HUES48 (cell line): ENCODE results near the gene NECAB3.
A peak's percentile ranks its signal among the peaks of the same experiment; 100 is the strongest.

ENCODE experiments used
- H3K27ac ChIP-seq: one replicate; pipeline ENCODE4 v1.7.0; 2013; ENCODE audit warnings: low read depth, low read length, inconsistent platforms
- H3K27me3 ChIP-seq: 2 replicates; pipeline ENCODE4 v1.6.1; 2013; ENCODE audit warnings: mild to moderate bottlenecking, low read length; ENCODE audit not compliant: control insufficient read depth, insufficient read depth
- H3K36me3 ChIP-seq: 2 replicates; pipeline ENCODE4 v1.6.1; 2013; ENCODE audit warnings: low read length; ENCODE audit not compliant: control insufficient read depth, insufficient read depth
- H3K4me1 ChIP-seq: 2 replicates; pipeline ENCODE4 v1.6.1; 2013; ENCODE audit warnings: mild to moderate bottlenecking, low read length; ENCODE audit not compliant: control insufficient read depth, insufficient read depth
- H3K4me3 ChIP-seq: 2 replicates; pipeline ENCODE4 v1.5.1; 2013; ENCODE audit warnings: mild to moderate bottlenecking, low read depth, low read length
- H3K9ac ChIP-seq: 2 replicates; pipeline ENCODE4 v1.6.1; 2013; ENCODE audit warnings: mild to moderate bottlenecking, low read depth, low read length, moderate library complexity
- H3K9me3 ChIP-seq: 2 replicates; pipeline ENCODE4 v1.6.1; 2013; ENCODE audit warnings: low read length; ENCODE audit not compliant: control insufficient read depth, insufficient read depth

The NECAB3 gene

GRCh38 chr20:33667676-33668465 is 6.4 kb downstream of the NECAB3 start:
- Histone ChIP-seq H3K9ac (no peak overlapping the region), H3K36me3 (peaks cover 35% of the 10 kb centered on the region), H3K27ac (no peak overlapping the region), H3K9me3 (no peaks in the 10 kb centered on the region), H3K27me3 (peaks cover 7% of the 10 kb centered on the region), H3K4me3 (peak overlapping the region; percentile 62), H3K4me1 (peaks cover 21% of the 10 kb centered on the region)

GRCh38 chr20:33667245-33667675 is 7.0 kb downstream of the NECAB3 start:
- peaks cover 35% of the 10 kb centered on the region for H3K36me3 ChIP-seq
- H3K4me1 ChIP-seq: peaks cover 23% of the 10 kb centered on the region
- peak overlapping the region; percentile 62 for H3K4me3 ChIP-seq
- peaks cover 7% of the 10 kb centered on the region for H3K27me3 ChIP-seq
- peak overlapping the region; percentile 22 for H3K27ac ChIP-seq
- H3K9me3 ChIP-seq: no peaks in the 10 kb centered on the region
- H3K9ac ChIP-seq: no peak overlapping the region; the same call in 1 of the 2 replicates

- H3K9me3 ChIP-seq: no peaks in the 10 kb centered on the region
- peak within 1 kb of the TSS; percentile 67 for H3K27ac ChIP-seq
- peaks cover 7% of the 10 kb centered on the region for H3K27me3 ChIP-seq
- peaks cover 31% of the 10 kb centered on the region for H3K36me3 ChIP-seq
- peaks cover 23% of the 10 kb centered on the region for H3K4me1 ChIP-seq
- no peak within 1 kb of the TSS; the same call in 1 of the 2 replicates for H3K9ac ChIP-seq
- peak within 1 kb of the TSS; percentile 62 for H3K4me3 ChIP-seq
These were observed 7.7 kb downstream of the NECAB3 start, which contains the start of gene ACTL10 for GRCh38 chr20:33666293-33667244. ACTL10 (plus strand) TSS chr20:33666943; CDS start chr20:33667498, 555 bp downstream.

GRCh38 chr20:33664762-33665144 is 9.5 kb downstream of the NECAB3 start:
- no peak overlapping the region for H3K9ac ChIP-seq

GRCh38 chr20:33664085-33664761 is 10.0 kb downstream of the NECAB3 start:
- Histone ChIP-seq H3K4me3 (peak overlapping the region; percentile 93), H3K9me3 (no peaks in the 10 kb centered on the region), H3K9ac (peak overlapping the region; percentile 68), H3K36me3 (peaks cover 13% of the 10 kb centered on the region), H3K27me3 (peaks cover 7% of the 10 kb centered on the region), H3K27ac (peak overlapping the region; percentile 81), H3K4me1 (peaks cover 23% of the 10 kb centered on the region)

More at GRCh38 chr20:33664762-33665144, 9.5 kb downstream of the NECAB3 start:
- peaks cover 23% of the 10 kb centered on the region for H3K4me1 ChIP-seq
- no peak overlapping the region for H3K4me3 ChIP-seq
- H3K27ac ChIP-seq: no peak overlapping the region
- peaks cover 16% of the 10 kb centered on the region for H3K36me3 ChIP-seq
- peaks cover 7% of the 10 kb centered on the region for H3K27me3 ChIP-seq
- no peaks in the 10 kb centered on the region for H3K9me3 ChIP-seq

- Histone ChIP-seq H3K27ac (peak overlapping the region; percentile 81), H3K9me3 (no peaks in the 10 kb centered on the region), H3K4me3 (peak overlapping the region; percentile 93), H3K9ac (peak overlapping the region; percentile 68), H3K27me3 (peaks cover 7% of the 10 kb centered on the region), H3K36me3 (peaks cover 7% of the 10 kb centered on the region; the same call in 1 of the 2 replicates), H3K4me1 (peaks cover 23% of the 10 kb centered on the region)
These were observed 10.8 kb downstream of the NECAB3 start for GRCh38 chr20:33663161-33664084.

GRCh38 chr20:33662172-33662571 is 12.1 kb downstream of the NECAB3 start, which contains the start of gene C20orf144:
C20orf144 (plus strand) TSS chr20:33662327; CDS start chr20:33662346, 19 bp downstream.
- peak within 1 kb of the TSS; percentile 68 for H3K9ac ChIP-seq
- H3K27ac ChIP-seq: peak within 1 kb of the TSS; percentile 81
- no peaks in the 10 kb centered on the region for H3K27me3 ChIP-seq
- H3K36me3 ChIP-seq: peaks cover 16% of the 10 kb centered on the region; the same call in 1 of the 2 replicates
- H3K4me1 ChIP-seq: peaks cover 23% of the 10 kb centered on the region
- H3K9me3 ChIP-seq: no peaks in the 10 kb centered on the region
- H3K4me3 ChIP-seq: peak within 1 kb of the TSS; percentile 93

- no peak overlapping the region for H3K9ac ChIP-seq
- no peak overlapping the region for H3K27ac ChIP-seq
- no peaks in the 10 kb centered on the region for H3K9me3 ChIP-seq
- H3K27me3 ChIP-seq: no peaks in the 10 kb centered on the region
- H3K36me3 ChIP-seq: peaks cover 18% of the 10 kb centered on the region; the same call in 1 of the 2 replicates
- no peak overlapping the region for H3K4me3 ChIP-seq
- H3K4me1 ChIP-seq: peaks cover 16% of the 10 kb centered on the region
These were observed 13.6 kb downstream of the NECAB3 start for GRCh38 chr20:33660685-33661058.

- no peaks in the 10 kb centered on the region for H3K27me3 ChIP-seq
- H3K36me3 ChIP-seq: peaks cover 18% of the 10 kb centered on the region; the same call in 1 of the 2 replicates
- H3K4me1 ChIP-seq: peaks cover 16% of the 10 kb centered on the region
- no peak overlapping the region for H3K4me3 ChIP-seq
- no peak overlapping the region for H3K9ac ChIP-seq
- H3K9me3 ChIP-seq: no peaks in the 10 kb centered on the region
- no peak overlapping the region for H3K27ac ChIP-seq
These were observed 14.1 kb downstream of the NECAB3 start for GRCh38 chr20:33660035-33660684.
